ENCODE results near the gene LMO3. TPM values are rescaled to one million over a fixed set of nuclear protein-coding genes. Genes with fewer than 3 reads are reported as not detected.

LMO3 gene
- total and polyA plus RNA-seq, 2 donors (not counting 3 experiments of a cell fraction or from before 2014, with no cell fraction given): not detected

DNA sequence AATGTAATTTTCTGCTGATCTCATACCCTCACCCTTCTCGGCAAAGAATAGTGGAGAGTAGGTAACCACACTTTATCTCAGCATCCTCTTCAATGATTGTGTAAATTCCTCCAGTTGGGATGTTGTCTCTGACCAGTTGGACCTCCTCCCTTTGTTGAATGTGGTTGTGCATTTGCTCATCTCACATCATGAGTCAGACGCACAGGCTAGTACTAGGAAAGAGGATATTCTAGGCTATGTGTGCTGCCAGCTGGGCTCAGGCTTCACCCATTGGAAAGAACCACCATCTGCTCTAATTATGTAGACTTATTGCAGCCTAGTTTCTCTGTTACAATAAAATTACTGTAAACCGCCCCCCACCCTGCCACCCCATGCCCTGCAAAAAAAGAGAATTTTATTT, 90.3 kb downstream of the LMO3 start:
- no peaks in the 10 kb centered on the region for H3K36me3 ChIP-seq (ENCODE audit: control insufficient read depth in 2 of 2, extremely low read depth in 1 of 2, insufficient read depth in 2 of 2, low read length in 2 of 2)
- no TSS peak for BruUV-seq (replicated peaks)
- CTCF ChIA-PET: no interaction called here
- H3K27me3 ChIP-seq (ENCODE audit: control insufficient read depth in 2 of 2, insufficient read depth in 2 of 2, low read length in 2 of 2): no peaks in the 10 kb centered on the region
- POLR2A ChIA-PET: no interaction called here
- no peaks in the 10 kb centered on the region for H3K9me1 ChIP-seq (replicated peaks; ENCODE audit: control insufficient read depth, extremely low read depth, insufficient read depth, low read length)
- TF ChIP-seq JUN (IDR thresholded peaks at IDR 0.05; ENCODE audit: borderline replicate concordance, insufficient read depth, insufficient read length, low read depth) (no peak), MYC (IDR thresholded peaks at IDR 0.05; ENCODE audit: low read depth, low read length) (no peak), POLR2A (IDR thresholded peaks at IDR 0.05; ENCODE audit: low read depth, low read length) (no peak), POLR2AphosphoS5 (IDR thresholded peaks at IDR 0.05; ENCODE audit: insufficient read depth, low read depth, low read length) (no peak), GATA2 (IDR thresholded peaks at IDR 0.05; ENCODE audit: insufficient read depth, insufficient read length, low read depth, low read length) (no peak), FOS (IDR thresholded peaks at IDR 0.05; ENCODE audit: borderline replicate concordance, insufficient read depth, low read length) (no peak)
- H3K79me2 ChIP-seq (ENCODE audit: control insufficient read depth, insufficient read depth, low read length): no peaks in the 10 kb centered on the region
- no peaks in the 10 kb centered on the region for H3K9me3 ChIP-seq (replicated peaks; ENCODE audit: control insufficient read depth, insufficient read depth, low read length)
- no peak overlapping the region for H3K9ac ChIP-seq (replicated peaks; ENCODE audit: extremely low read depth, insufficient read depth, low read length)
- H4K20me1 ChIP-seq (replicated peaks; ENCODE audit: control insufficient read depth, extremely low read depth, insufficient read depth, low read length): no peaks in the 10 kb centered on the region
- no peak overlapping the region for H2AFZ ChIP-seq (ENCODE audit: low read depth, low read length)
- DNase-seq (ENCODE audit: low read depth, low spot score) (no peak), FAIRE-seq (no peak)
- H3K4me2 ChIP-seq (ENCODE audit: insufficient read depth, low read length): no peak overlapping the region
- intact Hi-C loops (cut with micrococcal nuclease) (no loop called here), dilution Hi-C loops (cut with MboI; ENCODE audit: extremely low pct_ligation_motif_present, low sequenced_read_pairs) (no loop called here)
- no peak overlapping the region for H3K4me3 ChIP-seq (replicated peaks in 1 of 3; ENCODE audit: insufficient read depth in 1 of 3, low read depth in 1 of 3, low read length in 3 of 3)
- H3K4me1 ChIP-seq (ENCODE audit: control insufficient read depth, extremely low read depth, insufficient read depth, low read length): no peaks in the 10 kb centered on the region
- no peak overlapping the region for H3K27ac ChIP-seq (ENCODE audit: insufficient read depth, low read depth, low read length)

DNA sequence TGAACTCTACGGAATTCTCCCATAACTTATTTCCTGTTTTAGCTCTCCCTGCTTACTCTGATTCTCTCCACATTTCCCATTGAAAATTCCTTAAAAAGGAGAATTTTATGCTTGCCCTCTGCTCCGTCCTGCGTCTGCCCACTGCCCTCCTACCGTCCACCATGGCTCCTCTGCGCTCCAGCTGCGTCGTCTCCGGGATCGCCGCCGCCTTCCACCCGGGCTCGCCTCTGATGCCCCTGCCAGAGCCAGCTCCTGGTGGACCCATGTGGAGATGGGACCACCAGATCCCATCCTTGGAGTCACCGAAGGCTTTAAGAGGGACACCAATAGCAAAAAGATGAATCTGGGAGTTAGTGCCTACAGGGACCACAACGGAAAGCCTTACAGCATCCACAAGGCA, 92.7 kb downstream of the LMO3 start:
- Histone ChIP-seq H4K20me1 (replicated peaks; ENCODE audit: control insufficient read depth, extremely low read depth, insufficient read depth, low read length) (no peaks in the 10 kb centered on the region), H3K79me2 (ENCODE audit: control insufficient read depth, insufficient read depth, low read length) (no peaks in the 10 kb centered on the region), H3K27ac (ENCODE audit: insufficient read depth, low read depth, low read length) (no peak overlapping the region), H2AFZ (ENCODE audit: low read depth, low read length) (no peak overlapping the region), H3K9me3 (replicated peaks; ENCODE audit: control insufficient read depth, insufficient read depth, low read length) (no peaks in the 10 kb centered on the region), H3K36me3 (ENCODE audit: control insufficient read depth in 2 of 2, extremely low read depth in 1 of 2, insufficient read depth in 2 of 2, low read length in 2 of 2) (no peaks in the 10 kb centered on the region), H3K4me2 (ENCODE audit: insufficient read depth, low read length) (no peak overlapping the region), H3K4me3 (replicated peaks in 1 of 3; ENCODE audit: insufficient read depth in 1 of 3, low read depth in 1 of 3, low read length in 3 of 3) (no peak overlapping the region), H3K27me3 (ENCODE audit: control insufficient read depth in 2 of 2, insufficient read depth in 2 of 2, low read length in 2 of 2) (no peaks in the 10 kb centered on the region), H3K9me1 (replicated peaks; ENCODE audit: control insufficient read depth, extremely low read depth, insufficient read depth, low read length) (no peaks in the 10 kb centered on the region), H3K4me1 (ENCODE audit: control insufficient read depth, extremely low read depth, insufficient read depth, low read length) (no peaks in the 10 kb centered on the region), H3K9ac (replicated peaks; ENCODE audit: extremely low read depth, insufficient read depth, low read length) (no peak overlapping the region)
- DNase-seq (ENCODE audit: low read depth, low spot score): no peak
- no peak for TF ChIP-seq EZH2 (IDR thresholded peaks at IDR 0.05; ENCODE audit: borderline replicate concordance, low read depth, low read length, severe bottlenecking)
- no peak for TF ChIP-seq POLR2A (IDR thresholded peaks at IDR 0.05; ENCODE audit: low read depth, low read length)
- no peak for TF ChIP-seq JUN (IDR thresholded peaks at IDR 0.05; ENCODE audit: borderline replicate concordance, insufficient read depth, insufficient read length, low read depth)
- TF ChIP-seq, protein P1, sequence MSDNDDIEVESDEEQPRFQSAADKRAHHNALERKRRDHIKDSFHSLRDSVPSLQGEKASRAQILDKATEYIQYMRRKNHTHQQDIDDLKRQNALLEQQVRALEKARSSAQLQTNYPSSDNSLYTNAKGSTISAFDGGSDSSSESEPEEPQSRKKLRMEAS (IDR thresholded peaks at IDR 0.05; ENCODE audit: insufficient read depth, insufficient read length): no peak
- TF ChIP-seq GATA2 (IDR thresholded peaks at IDR 0.05; ENCODE audit: insufficient read depth, insufficient read length, low read depth, low read length): no peak
- no peak for TF ChIP-seq FOS (IDR thresholded peaks at IDR 0.05; ENCODE audit: borderline replicate concordance, insufficient read depth, low read length)
- no peak for TF ChIP-seq POLR2AphosphoS5 (IDR thresholded peaks at IDR 0.05; ENCODE audit: insufficient read depth, low read depth, low read length)
- TF ChIP-seq, protein P2, sequence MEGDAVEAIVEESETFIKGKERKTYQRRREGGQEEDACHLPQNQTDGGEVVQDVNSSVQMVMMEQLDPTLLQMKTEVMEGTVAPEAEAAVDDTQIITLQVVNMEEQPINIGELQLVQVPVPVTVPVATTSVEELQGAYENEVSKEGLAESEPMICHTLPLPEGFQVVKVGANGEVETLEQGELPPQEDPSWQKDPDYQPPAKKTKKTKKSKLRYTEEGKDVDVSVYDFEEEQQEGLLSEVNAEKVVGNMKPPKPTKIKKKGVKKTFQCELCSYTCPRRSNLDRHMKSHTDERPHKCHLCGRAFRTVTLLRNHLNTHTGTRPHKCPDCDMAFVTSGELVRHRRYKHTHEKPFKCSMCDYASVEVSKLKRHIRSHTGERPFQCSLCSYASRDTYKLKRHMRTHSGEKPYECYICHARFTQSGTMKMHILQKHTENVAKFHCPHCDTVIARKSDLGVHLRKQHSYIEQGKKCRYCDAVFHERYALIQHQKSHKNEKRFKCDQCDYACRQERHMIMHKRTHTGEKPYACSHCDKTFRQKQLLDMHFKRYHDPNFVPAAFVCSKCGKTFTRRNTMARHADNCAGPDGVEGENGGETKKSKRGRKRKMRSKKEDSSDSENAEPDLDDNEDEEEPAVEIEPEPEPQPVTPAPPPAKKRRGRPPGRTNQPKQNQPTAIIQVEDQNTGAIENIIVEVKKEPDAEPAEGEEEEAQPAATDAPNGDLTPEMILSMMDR (IDR thresholded peaks at IDR 0.05; ENCODE audit: extremely low read depth in 1 of 2, insufficient read depth in 1 of 2, low read depth in 1 of 2, low read length in 2 of 2): no peak
- TF ChIP-seq MYC (IDR thresholded peaks at IDR 0.05; ENCODE audit: low read depth, low read length): no peak
- POLR2A ChIA-PET: no interaction called here
- no TSS peak for BruUV-seq (replicated peaks)
- CTCF ChIA-PET: no interaction called here
- no peak for FAIRE-seq
- intact Hi-C loops (cut with micrococcal nuclease): no loop called here
- dilution Hi-C loops (cut with MboI; ENCODE audit: extremely low pct_ligation_motif_present, low sequenced_read_pairs): no loop called here

Measured in endothelial cell of umbilical vein (primary cell).